Adrenal gland (tissue), 5 donors: ENCODE data around the gene ZNF215.

Experiments used
- CTCF ChIP-seq, 6 experiments: fragments of 450-650 bp in 4 of 6; fragments of 200-600 bp in 2 of 6; sonication (generic) in 1 of 6; IDR thresholded peaks; 1 replicate in 5 of 6; 2 replicates in 1 of 6; pipeline versions ENCODE4 v1.5.1 to v1.8.0; 2016 to 2021; ENCODE audit warnings: antibody characterized with exemption in 6 of 6, mild to moderate bottlenecking in 2 of 6, moderate library complexity in 1 of 6
- POLR2A ChIP-seq, 2 donors: fragments of 450-650 bp; IDR thresholded peaks; one replicate each; pipeline ENCODE4 v1.6.1; 2017; ENCODE audit warnings: antibody characterized with exemption in 2 of 2, mild to moderate bottlenecking in 2 of 2, moderate library complexity in 1 of 2
- donor health status: DM: no; HTN: no; CAD: no.

- TF ChIP-seq CTCF (IDR thresholded peaks at IDR 0.05) (no peak), POLR2A (IDR thresholded peaks at IDR 0.05) (no peak)
These were observed 36.4 kb downstream of the ZNF215 start for GRCh38 chr11:6962673-6963072.
